HEK293 (cell line): Measurements from ENCODE around the gene CHRNA5.

ENCODE experiments used
- CTCF ChIA-PET: fragments of 350-600 bp; formaldehyde crosslinking; extraction: SDS; loops from one replicate; lab custom pipeline; 2021; ENCODE audit warnings: antibody characterized with exemption; lab: Yijun Ruan, JAX
- POLR2A ChIA-PET: fragments of 300-600 bp; formaldehyde crosslinking; extraction: SDS; loops from one replicate; lab custom pipeline; 2020; ENCODE audit warnings: antibody characterized with exemption, inconsistent platforms; lab: Yijun Ruan, JAX
- H3K27ac ChIP-seq: fragments of 200-500 bp; sonication (Bioruptor generic); 2 replicates; pipeline ENCODE4 v1.5.1; 2014; ENCODE audit warnings: low read depth, low read length, control low read depth, inconsistent platforms; ENCODE audit errors: extremely low read depth
- H3K36me3 ChIP-seq, 2 experiments: fragments of 200-500 bp in 1 of 2; sonication (Bioruptor generic) in 1 of 2; 1 replicate in 1 of 2; 2 replicates in 1 of 2; pipeline ENCODE4 v1.5.1; 2014 to 2017; ENCODE audit warnings: inconsistent platforms in 2 of 2, low read length in 2 of 2; ENCODE audit not compliant: control insufficient read depth in 2 of 2, insufficient read depth in 1 of 2
- H3K4me1 ChIP-seq: fragments of 200-500 bp; sonication (Bioruptor generic); 2 replicates; pipeline ENCODE4 v1.5.1; 2014; ENCODE audit warnings: mild to moderate bottlenecking, low read length, inconsistent platforms; ENCODE audit not compliant: control insufficient read depth, insufficient read depth
- H3K4me3 ChIP-seq: 2 replicates; pipeline ENCODE4 v1.5.1; 2011; ENCODE audit warnings: low read depth, mild to moderate bottlenecking, control low read depth, low read length, moderate library complexity
- H3K9me3 ChIP-seq: fragments of 200-500 bp; sonication (Bioruptor generic); 2 replicates; pipeline ENCODE4 v1.5.1; 2014; ENCODE audit warnings: low read depth, low read length, inconsistent platforms; ENCODE audit not compliant: control insufficient read depth, insufficient read depth
- GFI1B ChIP-seq: fragments of 450-650 bp; formaldehyde crosslinking; IDR thresholded peaks from 2 replicates; pipeline ENCODE4 v1.5.1; 2016; ENCODE audit warnings: missing biosample characterization, missing genetic modification characterization
- GLIS1 ChIP-seq: fragments of 450-650 bp; formaldehyde crosslinking; IDR thresholded peaks from 2 replicates; pipeline ENCODE4 v1.5.1; 2016; ENCODE audit warnings: missing biosample characterization, missing genetic modification characterization
- GLIS2 ChIP-seq: fragments of 450-650 bp; formaldehyde crosslinking; IDR thresholded peaks from 2 replicates; pipeline ENCODE4 v1.5.1; 2016; ENCODE audit warnings: missing biosample characterization, missing genetic modification characterization
- KLF1 ChIP-seq: fragments of 450-650 bp; formaldehyde crosslinking; IDR thresholded peaks from 2 replicates; pipeline ENCODE4 v1.5.1; 2016; ENCODE audit warnings: missing biosample characterization, missing genetic modification characterization
- KLF16 ChIP-seq: fragments of 450-650 bp; formaldehyde crosslinking; IDR thresholded peaks from 2 replicates; pipeline ENCODE4 v1.5.1; 2017; ENCODE audit warnings: missing biosample characterization, missing genetic modification characterization
- MEIS1 ChIP-seq: sonication (generic); formaldehyde crosslinking; IDR thresholded peaks from 2 replicates; pipeline ENCODE4 v1.8.1; 2022; ENCODE audit warnings: missing genetic modification reagents, mild to moderate bottlenecking, borderline replicate concordance
- PRDM1 ChIP-seq: fragments of 450-650 bp; formaldehyde crosslinking; IDR thresholded peaks from 2 replicates; pipeline ENCODE4; 2016; ENCODE audit warnings: missing biosample characterization, missing genetic modification characterization
- RBAK ChIP-seq: fragments of 450-650 bp; formaldehyde crosslinking; IDR thresholded peaks from 2 replicates; pipeline ENCODE4 v1.5.1; 2016; ENCODE audit warnings: missing biosample characterization, missing genetic modification characterization
- SCRT1 ChIP-seq: fragments of 450-650 bp; formaldehyde crosslinking; IDR thresholded peaks from 2 replicates; pipeline ENCODE4 v1.5.1; 2016; ENCODE audit warnings: missing biosample characterization, missing genetic modification characterization, borderline replicate concordance
- SCRT2 ChIP-seq: fragments of 450-650 bp; formaldehyde crosslinking; IDR thresholded peaks from 2 replicates; pipeline ENCODE4 v1.5.1; 2016; ENCODE audit warnings: missing biosample characterization, missing genetic modification characterization
- ZBTB1 ChIP-seq: fragments of 450-650 bp; formaldehyde crosslinking; IDR thresholded peaks from 2 replicates; pipeline ENCODE4 v1.5.1; 2016; ENCODE audit warnings: missing biosample characterization, missing genetic modification characterization
- ZNF114 ChIP-seq: fragments of 450-650 bp; formaldehyde crosslinking; IDR thresholded peaks from 2 replicates; pipeline ENCODE4 v1.5.0; 2017; ENCODE audit warnings: missing biosample characterization, missing genetic modification characterization
- ZNF24 ChIP-seq: fragments of 450-650 bp; formaldehyde crosslinking; IDR thresholded peaks from 2 replicates; pipeline ENCODE4 v1.5.1; 2016; ENCODE audit warnings: missing biosample characterization, missing genetic modification characterization
- ZNF274 ChIP-seq, 2 experiments: fragments of 200-500 bp in 1 of 2; fragments of 450-650 bp in 1 of 2; sonication (Bioruptor generic) in 1 of 2; formaldehyde crosslinking in 1 of 2; IDR thresholded peaks; 2 replicates each; pipeline versions ENCODE4 v1.5.1 to v1.6.1; 2014 to 2016; ENCODE audit warnings: borderline replicate concordance in 1 of 2, inconsistent platforms in 1 of 2, low read length in 1 of 2, missing biosample characterization in 1 of 2, missing genetic modification characterization in 1 of 2
- ZNF302 ChIP-seq: fragments of 450-650 bp; formaldehyde crosslinking; IDR thresholded peaks from 2 replicates; pipeline ENCODE4 v1.5.1; 2016; ENCODE audit warnings: missing biosample characterization, missing genetic modification characterization, low read depth
- ZNF423 ChIP-seq: fragments of 450-650 bp; formaldehyde crosslinking; IDR thresholded peaks from 2 replicates; pipeline ENCODE4 v1.5.1; 2016; ENCODE audit warnings: missing biosample characterization, missing genetic modification characterization
- ZNF560 ChIP-seq: fragments of 450-650 bp; formaldehyde crosslinking; IDR thresholded peaks from 2 replicates; pipeline ENCODE4 v1.5.1; 2017; ENCODE audit warnings: missing biosample characterization, missing genetic modification characterization, borderline replicate concordance
- ZNF626 ChIP-seq: fragments of 450-650 bp; sonication (Bioruptor Pico); formaldehyde crosslinking; IDR thresholded peaks from 2 replicates; pipeline ENCODE4 v1.5.1; 2018; ENCODE audit warnings: missing biosample characterization, missing genetic modification characterization, inconsistent platforms
- ZNF707 ChIP-seq: fragments of 450-650 bp; formaldehyde crosslinking; IDR thresholded peaks from 2 replicates; pipeline ENCODE4 v1.5.1; 2016; ENCODE audit warnings: missing biosample characterization, missing genetic modification characterization
- ZNF776 ChIP-seq: fragments of 450-650 bp; formaldehyde crosslinking; IDR thresholded peaks from 2 replicates; pipeline ENCODE4 v1.5.0; 2017; ENCODE audit warnings: missing biosample characterization, missing genetic modification characterization, borderline replicate concordance
- TF ChIP-seq, protein P1 (sequence below): fragments of 450-650 bp; formaldehyde crosslinking; IDR thresholded peaks from 2 replicates; pipeline ENCODE4 v1.5.1; 2017; ENCODE audit warnings: missing biosample characterization, missing genetic modification characterization
- TF ChIP-seq, protein P2 (sequence below): fragments of 450-650 bp; formaldehyde crosslinking; IDR thresholded peaks from 2 replicates; pipeline ENCODE4; 2016; ENCODE audit warnings: missing biosample characterization, missing genetic modification characterization
- TF ChIP-seq, protein P3 (sequence below): fragments of 450-650 bp; formaldehyde crosslinking; conservative IDR thresholded peaks from 2 replicates; pipeline ENCODE4 v1.5.1; 2016; ENCODE audit warnings: low read depth, missing biosample characterization, missing genetic modification characterization

The CHRNA5 gene

DNA sequence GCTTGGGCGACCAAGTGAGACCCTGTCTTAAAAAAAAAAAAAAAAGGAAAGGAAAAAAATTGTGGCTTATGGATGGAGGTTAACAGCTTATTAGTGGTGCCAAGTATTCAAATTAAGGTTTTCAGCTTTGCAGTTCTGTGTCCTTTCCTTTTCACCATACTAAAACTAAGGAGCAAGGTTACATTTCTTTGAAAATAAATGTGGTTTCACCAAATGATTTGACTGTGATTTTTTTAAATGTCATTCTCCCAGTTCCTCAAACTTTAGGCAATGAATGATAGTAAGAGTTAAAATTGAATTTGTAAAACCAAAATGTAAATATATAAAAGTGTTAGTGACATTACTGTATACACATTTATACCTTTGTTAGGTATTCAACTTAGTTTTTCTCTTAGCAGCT is 9.6 kb downstream of the CHRNA5 start:
- Histone ChIP-seq H3K27ac (no peak overlapping the region), H3K4me1 (peaks cover 11% of the 10 kb centered on the region), H3K9me3 (no peaks in the 10 kb centered on the region), H3K36me3 (no peaks in the 10 kb centered on the region; a peak in 1 of 3 replicates), H3K4me3 (no peak overlapping the region)
- CTCF ChIA-PET, result interaction anchor here (0.7 to 2.2 kb wide), 3 partner anchors 10 to 134 kb away, joined by 3 to 12 read pairs (median 4); partner anchors contain the start of gene CHRNA5
- POLR2A ChIA-PET, result interaction anchor here (1.2 to 1.5 kb wide), 2 partner anchors 9 to 276 kb away, joined by 3 to 5 read pairs; partner anchors contain the start of genes CHRNA5 and SKIC8
- TF ChIP-seq SCRT1 (tag by site-specific recombination) (no peak), GLIS1 (no peak), PRDM1 (tag by site-specific recombination) (0 out of 2 replicates have a peak, but pooled peaks have one; percentile 13)

DNA sequence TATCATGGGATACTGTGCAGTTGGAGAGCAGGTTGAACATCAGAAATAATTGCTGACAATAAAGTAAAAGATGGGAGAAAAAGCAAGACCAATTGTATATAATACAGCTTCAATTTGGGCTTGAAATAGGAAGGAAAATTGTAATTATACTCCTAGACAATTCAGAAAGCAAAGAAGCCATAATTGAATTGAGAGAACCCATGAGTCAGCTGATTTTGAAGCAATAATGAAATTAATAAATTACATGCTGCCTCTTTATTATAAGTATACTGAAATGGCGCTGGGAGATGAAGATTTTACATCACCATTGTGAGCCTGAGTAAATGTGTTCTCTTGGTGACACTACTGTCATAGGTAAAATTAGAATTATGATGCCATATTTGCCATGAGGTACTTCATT is 32.3 kb downstream of the CHRNA5 start:
- POLR2A ChIA-PET, result interaction anchor here (1.2 kb wide), 1 partner anchor 32 kb away, joined by 4 read pairs; the partner anchor contains the start of gene CHRNA5
- Histone ChIP-seq H3K4me1 (no peaks in the 10 kb centered on the region), H3K9me3 (no peaks in the 10 kb centered on the region), H3K36me3 (peaks cover 18 to 25% of the 10 kb centered on the region in 2 experiments), H3K4me3 (no peak overlapping the region), H3K27ac (no peak overlapping the region)
- no peak for TF ChIP-seq ZNF776 (tag by site-specific recombination)
- TF ChIP-seq GFI1B (tag by site-specific recombination), result no peak
- no peak for TF ChIP-seq RBAK
- CTCF ChIA-PET, result interaction anchor here (0.7 to 1.1 kb wide), 2 partner anchors 20 to 113 kb away, joined by 3 read pairs; no protein-coding TSS in a partner anchor

DNA sequence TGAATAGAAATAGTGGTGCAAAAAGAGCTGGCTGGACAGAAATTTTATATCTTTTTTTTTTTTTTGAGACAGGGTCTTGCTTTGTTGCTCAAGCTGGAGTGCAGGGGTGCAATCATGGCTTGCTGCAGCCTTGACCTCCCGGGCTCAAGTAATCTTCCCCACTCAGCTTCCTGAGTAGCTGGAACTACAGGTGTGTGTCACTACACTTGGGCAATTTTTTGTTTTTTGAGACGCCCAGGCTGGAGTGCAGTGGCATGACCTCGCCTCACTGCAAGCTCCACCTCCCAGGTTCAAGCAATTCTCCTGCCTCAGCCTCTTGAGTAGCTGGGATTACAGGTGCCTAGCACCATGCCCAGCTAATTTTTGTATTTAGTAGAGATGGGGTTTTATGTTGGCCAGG is 33.0 kb downstream of the CHRNA5 start:
- H3K4me3 ChIP-seq, result no peak overlapping the region
- ChIA-PET CTCF (interaction anchor here (1.1 kb wide), 1 partner anchor 112 kb away, joined by 3 read pairs; no protein-coding TSS in a partner anchor), POLR2A (interaction anchor here (1.2 kb wide), 1 partner anchor 33 kb away, joined by 4 read pairs; the partner anchor contains the start of gene CHRNA5)
- H3K9me3 ChIP-seq, result no peaks in the 10 kb centered on the region
- H3K27ac ChIP-seq, result no peak overlapping the region
- no peaks in the 10 kb centered on the region for H3K4me1 ChIP-seq
- H3K36me3 ChIP-seq, result peaks cover 11 to 20% of the 10 kb centered on the region in 2 experiments
- TF ChIP-seq ZBTB1 (no peak), ZNF423 (no peak), MEIS1 (CRISPR knock-in tag) (no peak), KLF16 (tag by site-specific recombination) (no peak), KLF1 (tag by site-specific recombination) (no peak), GLIS2 (tag by site-specific recombination) (no peak), ZNF274 (IDR thresholded peaks at IDR 0.05; ENCODE audit: low read length) (no peak), ZNF274 (tag by site-specific recombination; IDR thresholded peaks at IDR 0.05; ENCODE audit: borderline replicate concordance) (no peak), ZNF302 (tag by site-specific recombination) (no peak), ZNF24 (tag by site-specific recombination) (no peak), ZNF707 (tag by site-specific recombination) (no peak), ZNF560 (tag by site-specific recombination) (no peak), ZNF114 (tag by site-specific recombination) (no peak), ZNF626 (tag by site-specific recombination) (no peak), SCRT2 (no peak)
- TF ChIP-seq, protein P1, sequence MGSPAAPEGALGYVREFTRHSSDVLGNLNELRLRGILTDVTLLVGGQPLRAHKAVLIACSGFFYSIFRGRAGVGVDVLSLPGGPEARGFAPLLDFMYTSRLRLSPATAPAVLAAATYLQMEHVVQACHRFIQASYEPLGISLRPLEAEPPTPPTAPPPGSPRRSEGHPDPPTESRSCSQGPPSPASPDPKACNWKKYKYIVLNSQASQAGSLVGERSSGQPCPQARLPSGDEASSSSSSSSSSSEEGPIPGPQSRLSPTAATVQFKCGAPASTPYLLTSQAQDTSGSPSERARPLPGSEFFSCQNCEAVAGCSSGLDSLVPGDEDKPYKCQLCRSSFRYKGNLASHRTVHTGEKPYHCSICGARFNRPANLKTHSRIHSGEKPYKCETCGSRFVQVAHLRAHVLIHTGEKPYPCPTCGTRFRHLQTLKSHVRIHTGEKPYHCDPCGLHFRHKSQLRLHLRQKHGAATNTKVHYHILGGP (tag by site-specific recombination), result no peak
- TF ChIP-seq, protein P2, sequence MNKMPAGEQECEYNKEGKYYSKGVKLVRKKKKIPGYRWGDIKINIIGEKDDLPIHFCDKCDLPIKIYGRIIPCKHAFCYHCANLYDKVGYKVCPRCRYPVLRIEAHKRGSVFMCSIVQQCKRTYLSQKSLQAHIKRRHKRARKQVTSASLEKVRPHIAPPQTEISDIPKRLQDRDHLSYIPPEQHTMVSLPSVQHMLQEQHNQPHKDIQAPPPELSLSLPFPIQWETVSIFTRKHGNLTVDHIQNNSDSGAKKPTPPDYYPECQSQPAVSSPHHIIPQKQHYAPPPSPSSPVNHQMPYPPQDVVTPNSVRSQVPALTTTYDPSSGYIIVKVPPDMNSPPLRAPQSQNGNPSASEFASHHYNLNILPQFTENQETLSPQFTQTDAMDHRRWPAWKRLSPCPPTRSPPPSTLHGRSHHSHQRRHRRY (tag by site-specific recombination), result no peak
- TF ChIP-seq, protein P3, sequence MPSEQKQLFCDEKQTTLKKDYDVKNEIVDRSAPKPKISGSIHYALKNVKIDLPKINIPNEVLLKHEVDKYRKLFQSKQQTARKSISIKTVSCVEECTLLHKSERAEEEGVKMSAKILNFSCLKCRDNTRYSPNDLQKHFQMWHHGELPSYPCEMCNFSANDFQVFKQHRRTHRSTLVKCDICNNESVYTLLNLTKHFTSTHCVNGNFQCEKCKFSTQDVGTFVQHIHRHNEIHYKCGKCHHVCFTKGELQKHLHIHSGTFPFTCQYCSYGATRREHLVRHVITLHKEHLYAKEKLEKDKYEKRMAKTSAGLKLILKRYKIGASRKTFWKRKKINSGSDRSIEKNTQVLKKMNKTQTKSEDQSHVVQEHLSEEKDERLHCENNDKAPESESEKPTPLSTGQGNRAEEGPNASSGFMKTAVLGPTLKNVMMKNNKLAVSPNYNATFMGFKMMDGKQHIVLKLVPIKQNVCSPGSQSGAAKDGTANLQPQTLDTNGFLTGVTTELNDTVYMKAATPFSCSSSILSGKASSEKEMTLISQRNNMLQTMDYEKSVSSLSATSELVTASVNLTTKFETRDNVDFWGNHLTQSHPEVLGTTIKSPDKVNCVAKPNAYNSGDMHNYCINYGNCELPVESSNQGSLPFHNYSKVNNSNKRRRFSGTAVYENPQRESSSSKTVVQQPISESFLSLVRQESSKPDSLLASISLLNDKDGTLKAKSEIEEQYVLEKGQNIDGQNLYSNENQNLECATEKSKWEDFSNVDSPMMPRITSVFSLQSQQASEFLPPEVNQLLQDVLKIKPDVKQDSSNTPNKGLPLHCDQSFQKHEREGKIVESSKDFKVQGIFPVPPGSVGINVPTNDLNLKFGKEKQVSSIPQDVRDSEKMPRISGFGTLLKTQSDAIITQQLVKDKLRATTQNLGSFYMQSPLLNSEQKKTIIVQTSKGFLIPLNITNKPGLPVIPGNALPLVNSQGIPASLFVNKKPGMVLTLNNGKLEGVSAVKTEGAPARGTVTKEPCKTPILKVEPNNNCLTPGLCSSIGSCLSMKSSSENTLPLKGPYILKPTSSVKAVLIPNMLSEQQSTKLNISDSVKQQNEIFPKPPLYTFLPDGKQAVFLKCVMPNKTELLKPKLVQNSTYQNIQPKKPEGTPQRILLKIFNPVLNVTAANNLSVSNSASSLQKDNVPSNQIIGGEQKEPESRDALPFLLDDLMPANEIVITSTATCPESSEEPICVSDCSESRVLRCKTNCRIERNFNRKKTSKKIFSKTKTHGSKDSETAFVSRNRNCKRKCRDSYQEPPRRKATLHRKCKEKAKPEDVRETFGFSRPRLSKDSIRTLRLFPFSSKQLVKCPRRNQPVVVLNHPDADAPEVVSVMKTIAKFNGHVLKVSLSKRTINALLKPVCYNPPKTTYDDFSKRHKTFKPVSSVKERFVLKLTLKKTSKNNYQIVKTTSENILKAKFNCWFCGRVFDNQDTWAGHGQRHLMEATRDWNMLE (tag by site-specific recombination), result no peak
